ENCODE data around the gene SYNJ1. TPM values are rescaled to one million over a fixed set of nuclear protein-coding genes. Genes with fewer than 3 reads are reported as not detected.

Gene SYNJ1
- total and polyA plus RNA-seq, 9 of the 15 experiments (the other 6 are each of a cell fraction or from before 2014, with no cell fraction given), result 2.4 to 10.6 (median 5.6) TPM

DNA sequence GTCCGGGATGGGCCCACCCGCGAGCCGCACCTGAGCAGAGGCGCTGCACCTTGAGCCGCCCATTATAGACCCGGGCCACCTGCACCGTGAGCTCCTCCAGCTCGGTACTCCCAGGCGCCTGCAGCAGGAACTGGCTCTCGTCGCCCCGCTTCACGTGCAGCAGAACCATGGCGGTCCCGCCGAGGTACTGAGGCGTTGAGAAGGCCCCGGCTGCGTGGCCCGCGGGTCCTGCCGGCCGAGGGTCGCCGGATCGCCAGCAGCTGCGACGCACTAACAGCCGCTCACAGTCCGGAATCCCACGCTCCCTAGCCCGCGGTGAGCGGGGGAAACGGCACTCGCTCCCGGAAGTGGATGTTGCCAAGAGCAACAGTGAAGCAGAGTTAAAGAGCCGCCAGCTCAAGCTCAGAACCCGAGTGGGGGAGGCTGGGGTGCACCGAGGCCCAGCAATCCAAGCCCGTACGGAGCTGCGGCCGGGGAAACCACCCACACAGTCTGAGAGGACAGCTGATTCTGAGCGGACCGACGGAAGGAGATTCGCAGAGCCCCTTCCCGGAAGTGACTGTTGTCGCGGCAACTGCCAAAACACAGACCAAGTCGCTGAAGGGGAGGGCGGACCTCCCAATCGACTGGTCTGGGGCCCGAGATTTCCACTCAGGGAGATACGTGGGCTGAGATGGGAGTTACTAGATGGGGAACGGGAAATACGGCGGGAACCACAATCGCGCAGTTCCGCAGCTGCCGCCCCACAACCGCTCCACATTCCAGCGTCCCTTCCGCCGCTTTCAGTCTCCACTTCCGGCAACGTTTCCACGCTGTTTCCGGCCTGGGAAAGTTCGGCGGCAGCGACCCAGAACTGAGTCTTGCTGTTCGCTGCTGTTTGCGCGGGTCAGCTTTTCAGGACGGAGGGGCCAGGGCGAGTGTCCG is 115.5 kb downstream of the SYNJ1 start, which contains the start of gene CFAP298 (continued):
- no peak for TF ChIP-seq ZNF766 (CRISPR knock-in tag; conservative IDR thresholded peaks at IDR 0.05)
- TF ChIP-seq SMC3 (conservative IDR thresholded peaks at IDR 0.05; ENCODE audit: insufficient read depth, low read depth, low read length), result 0 out of 2 replicates have a peak, but pooled peaks have one; percentile 11
- TF ChIP-seq HDAC2 (IDR thresholded peaks at IDR 0.05), result peak; percentile 94
- 0 out of 4 replicates have a peak, but pooled peaks of 1 of the 2 experiments have one; percentile 27 for TF ChIP-seq KDM1A (IDR thresholded peaks at IDR 0.05)
- TF ChIP-seq RFX5 (IDR thresholded peaks at IDR 0.05; ENCODE audit: low read depth, low read length), result no peak
- 0 out of 2 replicates have a peak, but pooled peaks have one; percentile 11 for TF ChIP-seq LARP7 (IDR thresholded peaks at IDR 0.05)
- no peak for TF ChIP-seq ZNF583 (CRISPR knock-in tag; IDR thresholded peaks at IDR 0.05)
- no peak for TF ChIP-seq ZNF311 (CRISPR knock-in tag; IDR thresholded peaks at IDR 0.05)
- TF ChIP-seq NEUROD1 (IDR thresholded peaks at IDR 0.05; ENCODE audit: borderline replicate concordance, low read depth, low read length, partially characterized antibody), result peak; percentile 90
- TF ChIP-seq FOXA1 (IDR thresholded peaks at IDR 0.05; ENCODE audit: borderline replicate concordance), result no peak
- TF ChIP-seq PHF21A (IDR thresholded peaks at IDR 0.05; ENCODE audit: borderline replicate concordance, low read depth), result 0 out of 2 replicates have a peak, but pooled peaks have one; percentile 51
- peak; percentile 79 for TF ChIP-seq VEZF1 (CRISPR knock-in tag; IDR thresholded peaks at IDR 0.05)
- peak; percentile 77 for TF ChIP-seq TBP (optimal IDR thresholded peaks at IDR 0.05; ENCODE audit: low read depth, low read length)
- TF ChIP-seq MAZ (CRISPR knock-in tag; conservative IDR thresholded peaks at IDR 0.05 in 1 of 2, IDR thresholded peaks at IDR 0.05 in 1 of 2), result peak in 1 of 2 experiments; percentile 34; a peak in 2 of 4 replicates
- TF ChIP-seq POLR2AphosphoS2 (IDR thresholded peaks at IDR 0.05; ENCODE audit: low read length), result no peak
- 0 out of 2 replicates have a peak, but pooled peaks have one; percentile 17 for TF ChIP-seq SMAD3 (CRISPR knock-in tag; conservative IDR thresholded peaks at IDR 0.05)
- no peak for TF ChIP-seq SNIP1 (IDR thresholded peaks at IDR 0.05; ENCODE audit: low read depth)
- no peak for TF ChIP-seq BRD4 (IDR thresholded peaks at IDR 0.05)
- peak; percentile 17; the same call in 1 of the 2 replicates for TF ChIP-seq CBFA2T3 (IDR thresholded peaks at IDR 0.05)
- TF ChIP-seq NR3C1 (CRISPR knock-in tag; IDR thresholded peaks at IDR 0.05), result no peak
- peak; percentile 87 for TF ChIP-seq FIP1L1 (IDR thresholded peaks at IDR 0.05; ENCODE audit: low read depth, low read length, poor library complexity, severe bottlenecking)
- peak; percentile 76 for TF ChIP-seq CREB3L1 (IDR thresholded peaks at IDR 0.05; ENCODE audit: borderline replicate concordance, low read depth)
- peak; percentile 82; the same call in 1 of the 2 replicates for TF ChIP-seq THAP7 (CRISPR knock-in tag; IDR thresholded peaks at IDR 0.05)
- TF ChIP-seq HMG20A (CRISPR knock-in tag; conservative IDR thresholded peaks at IDR 0.05), result no peak
- TF ChIP-seq ZNF282 (CRISPR knock-in tag; IDR thresholded peaks at IDR 0.05), result no peak

Data from K562 (cell line).